Activated T-cell treated with anti-CD3 and anti-CD28 coated beads, Interleukin-2, amount 50 U/mL, for 24 hours (primary cell): ENCODE results near the gene KXD1.
"Not testable (repeated sequence)": the region's sequence is repeated elsewhere in the genome, so short reads cannot be mapped to it uniquely, and the experiment has no call there.

ENCODE experiments used
- DNase-seq: peaks from one replicate; pipeline ENCODE4 v3.0.0-alpha.2; 2020
- H3K27ac Mint-ChIP-seq: 2 replicates; pipeline ENCODE4 v1.8.0; 2020; ENCODE audit warnings: mild to moderate bottlenecking, mixed read lengths
- H3K27me3 Mint-ChIP-seq: 2 replicates; pipeline ENCODE4 v1.8.0; 2020; ENCODE audit warnings: mixed read lengths
- H3K36me3 Mint-ChIP-seq: 2 replicates; pipeline ENCODE4 v1.8.0; 2020; ENCODE audit warnings: low read depth, mixed read lengths
- H3K4me1 Mint-ChIP-seq: 2 replicates; pipeline ENCODE4 v1.8.0; 2020; ENCODE audit warnings: low read depth, mixed read lengths
- H3K4me3 Mint-ChIP-seq: 2 replicates; pipeline ENCODE4 v1.8.0; 2020; ENCODE audit warnings: mild to moderate bottlenecking, moderate library complexity, mixed read lengths
- H3K9me3 Mint-ChIP-seq: 2 replicates; pipeline ENCODE4 v1.8.0; 2020; ENCODE audit warnings: mixed read lengths

The KXD1 gene

DNA sequence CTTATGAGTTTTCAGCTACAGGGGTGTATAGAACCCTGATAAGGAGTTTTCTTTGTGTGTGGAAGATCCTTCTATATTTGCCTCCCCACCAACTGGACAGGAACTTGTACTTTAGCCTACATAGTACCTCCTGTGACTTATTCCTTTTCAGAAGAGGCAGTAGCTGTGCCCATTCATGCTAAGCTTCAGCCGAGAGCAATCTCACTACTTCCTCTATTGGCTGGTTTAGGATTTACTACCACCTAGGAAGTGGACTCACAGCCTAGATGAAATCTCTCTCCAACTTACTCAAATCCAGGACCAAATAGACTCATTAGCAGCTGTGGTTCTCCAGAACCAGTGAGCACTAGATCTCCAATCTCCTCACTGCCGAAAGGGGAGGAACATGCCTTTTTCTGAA is 28.6 kb downstream of the KXD1 start:
- Mint-ChIP-seq H3K4me1 (peaks cover 36% of the 10 kb centered on the region), H3K27ac (no peak overlapping the region), H3K27me3 (no peaks in the 10 kb centered on the region), H3K9me3 (no peaks in the 10 kb centered on the region), H3K4me3 (no peak overlapping the region), H3K36me3 (peaks cover 17% of the 10 kb centered on the region)
- no peak for DNase-seq

DNA sequence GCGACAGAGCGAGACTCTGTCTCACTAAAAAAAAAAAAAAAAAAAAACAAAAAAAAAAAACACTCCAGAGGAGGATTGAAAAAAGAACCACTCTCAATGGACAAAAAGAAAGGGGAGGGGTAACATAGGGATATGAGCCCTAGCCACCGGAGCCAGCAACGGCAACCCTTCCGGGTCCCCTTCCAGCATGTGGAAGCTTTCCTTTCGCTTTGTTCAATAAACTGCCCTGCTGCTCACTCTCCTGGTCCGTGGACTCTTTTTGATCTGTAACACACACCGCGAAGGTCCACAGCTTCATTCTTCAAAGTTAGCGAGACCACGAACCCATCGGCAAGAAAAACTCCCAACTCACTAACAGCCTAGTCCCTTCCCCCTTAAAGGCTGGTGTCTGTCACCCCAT is 29.9 kb downstream of the KXD1 start:
- peak overlapping the region; percentile 96 for H3K27ac Mint-ChIP-seq
- H3K4me1 Mint-ChIP-seq = peaks cover 36% of the 10 kb centered on the region
- no peaks in the 10 kb centered on the region for H3K27me3 Mint-ChIP-seq
- no peaks in the 10 kb centered on the region for H3K9me3 Mint-ChIP-seq
- no peak for DNase-seq
- peaks cover 27% of the 10 kb centered on the region for H3K36me3 Mint-ChIP-seq
- H3K4me3 Mint-ChIP-seq = peak overlapping the region; percentile 86

- Mint-ChIP-seq H3K36me3 (peaks cover 30% of the 10 kb centered on the region), H3K4me1 (peaks cover 38% of the 10 kb centered on the region), H3K27ac (peak overlapping the region; percentile 96), H3K9me3 (no peaks in the 10 kb centered on the region), H3K27me3 (no peaks in the 10 kb centered on the region), H3K4me3 (peak overlapping the region; percentile 86)
- DNase-seq = no peak
Observed at GRCh38 chr19:18587962-18588610, 30.4 kb downstream of the KXD1 start.

GRCh38 chr19:18588611-18589379 is 31.1 kb downstream of the KXD1 start, which contains the start of gene REX1BD:
Gene REX1BD, plus strand, starts transcription at chr19:18588798. Its CDS starts 4 bp downstream, at chr19:18588802.
- no peaks in the 10 kb centered on the region for H3K9me3 Mint-ChIP-seq
- DNase-seq = peak; percentile 92
- H3K36me3 Mint-ChIP-seq = peaks cover 30% of the 10 kb centered on the region
- H3K27me3 Mint-ChIP-seq = no peaks in the 10 kb centered on the region
- peaks cover 44% of the 10 kb centered on the region for H3K4me1 Mint-ChIP-seq
- H3K4me3 Mint-ChIP-seq = peak within 1 kb of the TSS; percentile 86
- H3K27ac Mint-ChIP-seq = peak within 1 kb of the TSS; percentile 96

GRCh38 chr19:18589380-18590272 is 32.0 kb downstream of the KXD1 start:
- no peaks in the 10 kb centered on the region for H3K27me3 Mint-ChIP-seq
- H3K4me1 Mint-ChIP-seq = peaks cover 46% of the 10 kb centered on the region
- H3K9me3 Mint-ChIP-seq = no peaks in the 10 kb centered on the region
- H3K4me3 Mint-ChIP-seq = peak overlapping the region; percentile 86
- H3K27ac Mint-ChIP-seq = peak overlapping the region; percentile 96
- DNase-seq = no peak
- peaks cover 30% of the 10 kb centered on the region for H3K36me3 Mint-ChIP-seq

- no peaks in the 10 kb centered on the region for H3K27me3 Mint-ChIP-seq
- H3K9me3 Mint-ChIP-seq = no peaks in the 10 kb centered on the region
- DNase-seq = no peak
- H3K36me3 Mint-ChIP-seq = peaks cover 30% of the 10 kb centered on the region
- peaks cover 48% of the 10 kb centered on the region for H3K4me1 Mint-ChIP-seq
- peak overlapping the region; percentile 86 for H3K4me3 Mint-ChIP-seq
- H3K27ac Mint-ChIP-seq = peak overlapping the region; percentile 77
Observed at GRCh38 chr19:18590273-18591272, 32.9 kb downstream of the KXD1 start.

DNA sequence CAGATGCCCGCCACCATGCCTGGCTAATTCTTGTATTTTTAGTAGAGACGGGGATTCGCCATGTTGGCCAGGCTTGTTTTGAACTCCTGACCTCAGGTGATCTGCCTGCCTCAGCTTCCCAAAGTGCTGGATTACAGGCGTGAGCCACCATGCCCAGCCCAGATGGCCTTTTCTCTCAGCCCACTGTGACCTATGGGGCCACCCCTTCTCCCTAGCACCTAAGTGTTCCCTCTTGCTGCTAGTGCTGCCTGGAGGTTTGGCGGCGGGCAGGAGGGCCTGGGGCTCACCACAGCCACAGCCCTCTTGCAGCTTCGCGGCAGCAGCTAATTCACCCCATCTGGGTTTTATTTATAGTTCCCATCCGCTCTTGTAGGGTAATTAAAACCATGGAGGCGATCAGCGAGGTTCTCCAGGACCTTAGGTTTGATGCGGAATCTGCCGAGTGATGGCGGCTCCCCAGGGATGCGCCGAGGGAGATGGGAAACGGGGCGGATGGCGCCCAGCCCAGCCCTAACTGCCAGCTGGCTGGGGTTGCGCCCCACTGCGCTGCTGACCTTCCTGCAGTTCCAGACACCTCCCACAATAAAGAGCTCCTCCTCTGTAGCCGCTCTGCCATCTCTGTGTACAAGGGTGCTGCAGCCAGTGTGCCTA is 34.2 kb downstream of the KXD1 start:
- Mint-ChIP-seq H3K4me1 (peaks cover 40% of the 10 kb centered on the region), H3K36me3 (peaks cover 30% of the 10 kb centered on the region), H3K27me3 (no peaks in the 10 kb centered on the region), H3K27ac (peak overlapping the region; percentile 28), H3K4me3 (peak overlapping the region; percentile 45), H3K9me3 (no peaks in the 10 kb centered on the region)
- no peak for DNase-seq

GRCh38 chr19:18592732-18593131 is 35.1 kb downstream of the KXD1 start:
- H3K4me3 Mint-ChIP-seq, H3K27ac Mint-ChIP-seq, DNase-seq, H3K27me3 Mint-ChIP-seq, H3K9me3 Mint-ChIP-seq: not testable (repeated sequence)
- Mint-ChIP-seq H3K4me1 (peaks cover 37% of the 10 kb centered on the region), H3K36me3 (peaks cover 30% of the 10 kb centered on the region)

GRCh38 chr19:18593367-18594095 is 35.9 kb downstream of the KXD1 start:
- no peaks in the 10 kb centered on the region for H3K27me3 Mint-ChIP-seq
- H3K4me3 Mint-ChIP-seq = peak overlapping the region; percentile 58
- H3K27ac Mint-ChIP-seq = peak overlapping the region; percentile 67

DNA sequence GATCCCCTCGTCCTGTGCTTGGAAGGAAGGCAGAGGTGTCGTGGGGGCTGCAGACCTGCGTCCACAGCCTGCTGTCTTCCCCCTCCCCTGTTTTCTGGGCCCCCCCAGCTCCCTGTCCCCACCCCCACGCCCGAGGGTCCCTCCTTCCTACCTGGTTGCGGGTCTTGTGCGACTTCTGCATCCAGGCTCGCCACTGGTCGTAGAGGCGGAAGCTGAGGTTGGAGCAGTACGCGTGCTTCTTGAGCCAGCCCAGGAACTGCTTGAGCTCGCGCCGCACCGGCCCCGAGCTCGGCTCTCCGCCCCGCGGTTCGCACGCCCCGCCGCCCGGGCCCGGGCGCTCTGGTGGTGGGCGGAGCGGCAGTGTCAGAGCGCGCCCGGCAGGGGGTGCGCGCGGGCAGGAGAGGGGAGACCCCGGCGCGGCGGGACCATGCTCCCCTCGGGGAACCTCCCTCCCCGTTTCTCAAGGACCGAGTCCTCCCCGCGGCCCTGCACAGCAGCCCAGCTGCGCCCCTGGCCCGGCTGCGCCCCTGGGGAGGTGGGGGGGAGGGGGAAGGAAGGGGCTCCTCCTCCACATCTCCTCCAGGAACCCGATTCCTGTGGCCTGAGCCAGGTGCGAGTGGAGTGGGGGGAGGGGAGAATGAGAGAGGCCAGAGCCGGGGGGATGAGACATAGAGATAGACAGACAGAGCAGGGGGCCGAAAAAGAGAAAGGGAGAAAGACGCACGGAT is 36.6 kb downstream of the KXD1 start:
- Mint-ChIP-seq H3K4me1 (peaks cover 30% of the 10 kb centered on the region), H3K27ac (peak overlapping the region; percentile 68), H3K4me3 (peak overlapping the region; percentile 62), H3K9me3 (no peaks in the 10 kb centered on the region), H3K36me3 (peaks cover 28% of the 10 kb centered on the region), H3K27me3 (peaks cover under 1% of the 10 kb centered on the region)
- peak; percentile 87 for DNase-seq

More at GRCh38 chr19:18593367-18594095, 35.9 kb downstream of the KXD1 start:
- DNase-seq = no peak
- Mint-ChIP-seq H3K4me1 (peaks cover 30% of the 10 kb centered on the region), H3K9me3 (no peaks in the 10 kb centered on the region), H3K36me3 (peaks cover 30% of the 10 kb centered on the region)

GRCh38 chr19:18594824-18595373 is 37.2 kb downstream of the KXD1 start:
- H3K36me3 Mint-ChIP-seq = peaks cover 24% of the 10 kb centered on the region
- peaks cover 6% of the 10 kb centered on the region for H3K27me3 Mint-ChIP-seq
- peaks cover 26% of the 10 kb centered on the region for H3K4me1 Mint-ChIP-seq
- DNase-seq = no peak
- H3K27ac Mint-ChIP-seq = peak overlapping the region; percentile 68
- H3K4me3 Mint-ChIP-seq = peak overlapping the region; percentile 62
- no peaks in the 10 kb centered on the region for H3K9me3 Mint-ChIP-seq

- Mint-ChIP-seq H3K4me3 (peak overlapping the region; percentile 10), H3K4me1 (peaks cover 23% of the 10 kb centered on the region)
Observed at GRCh38 chr19:18595475-18595874, 37.8 kb downstream of the KXD1 start.

More at GRCh38 chr19:18595475-18595874, 37.8 kb downstream of the KXD1 start:
- Mint-ChIP-seq H3K36me3 (peaks cover 21% of the 10 kb centered on the region), H3K9me3 (no peaks in the 10 kb centered on the region), H3K27ac (no peak overlapping the region), H3K27me3 (peaks cover 8% of the 10 kb centered on the region)
- DNase-seq = no peak
